Esophagus muscularis mucosa (tissue), 4 donors: Measurements from ENCODE around the gene APOL4.

Source experiments
- CTCF ChIP-seq, 3 experiments: fragments of 200-600 bp in 2 of 3; fragments of 450-650 bp in 1 of 3; sonication (generic) in 2 of 3; IDR thresholded peaks; one replicate each; pipeline ENCODE4 v1.5.1; 2017 to 2019; ENCODE audit warnings: antibody characterized with exemption in 3 of 3, mild to moderate bottlenecking in 2 of 3, moderate library complexity in 1 of 3
- EP300 ChIP-seq: sonication (generic); formaldehyde crosslinking; IDR thresholded peaks from one replicate; pipeline ENCODE4 v1.6.1; 2017; ENCODE audit warnings: antibody characterized with exemption
- POLR2A ChIP-seq: fragments of 450-650 bp; IDR thresholded peaks from one replicate; pipeline ENCODE4 v1.6.1; 2017; ENCODE audit warnings: antibody characterized with exemption, moderate library complexity, mild to moderate bottlenecking, low read depth
- POLR2AphosphoS5 ChIP-seq, 2 donors: sonication (generic); formaldehyde crosslinking; IDR thresholded peaks; one replicate each; pipeline ENCODE4 v1.6.1; 2017; ENCODE audit warnings: antibody characterized with exemption in 2 of 2

DNA sequence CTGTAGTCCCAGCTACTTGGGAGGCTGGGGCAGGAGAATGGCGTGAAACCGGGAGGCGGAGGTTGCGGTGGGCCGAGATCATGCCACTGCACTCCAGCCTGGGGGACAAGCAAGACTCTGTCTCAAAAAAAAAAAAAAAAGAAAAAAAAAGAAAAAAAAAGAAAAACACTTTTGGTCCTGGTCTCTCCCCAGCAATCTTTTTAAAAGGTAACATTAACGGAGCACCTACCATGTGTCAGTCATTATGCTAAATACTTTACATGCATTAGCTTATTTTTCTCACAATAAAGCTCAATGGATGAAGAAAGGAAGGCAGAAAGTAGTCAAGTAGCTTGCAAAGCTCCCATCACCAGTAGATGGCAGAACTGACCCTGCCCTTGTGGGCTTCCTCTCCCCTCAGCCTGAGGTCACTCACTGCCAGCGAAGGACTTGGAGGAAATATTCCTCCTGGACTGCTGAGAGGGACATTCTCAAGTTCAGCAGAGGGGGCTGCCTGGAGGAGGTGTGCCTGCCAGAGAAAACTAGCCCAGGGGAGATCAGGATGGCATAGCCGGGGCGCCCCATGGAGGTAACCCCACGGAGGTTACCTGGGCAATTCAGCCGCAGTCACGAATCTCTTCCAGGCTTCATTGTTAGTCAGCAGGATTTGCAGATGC is 56.6 kb downstream of the APOL4 start:
- TF ChIP-seq CTCF (IDR thresholded peaks at IDR 0.05) (peak; percentile 68 to 83 (median 79)), POLR2A (no peak), POLR2AphosphoS5 (IDR thresholded peaks at IDR 0.05) (peak in 1 of 2 donors; percentile 32), EP300 (no peak)
